Ureter (tissue), 1 donor: ENCODE data around the gene MKNK2. TPM values are rescaled to one million over a fixed set of nuclear protein-coding genes. Genes with fewer than 3 reads are reported as not detected.
"Not testable (repeated sequence)": the region's sequence is repeated elsewhere in the genome, so short reads cannot be mapped to it uniquely, and the experiment has no call there.

Experiments
- DNase-seq: peaks from one replicate; pipeline ENCODE4 v3.0.0-alpha.2; 2020; ENCODE audit warnings: low spot score
- total RNA-seq: library from RNA; stranded (reverse); gene quantifications from one replicate; pipeline ENCODE4 v1.2.4, GENCODE V29; 2023
- donor health status: DM: yes; HTN: yes; CAD: no.

The MKNK2 gene
- total RNA-seq, 1 donor from 2014 or later = 151 TPM

- DNase-seq = peak; percentile 43
Observed at GRCh38 chr19:2044709-2045500, 6.1 kb downstream of the MKNK2 start.

DNA sequence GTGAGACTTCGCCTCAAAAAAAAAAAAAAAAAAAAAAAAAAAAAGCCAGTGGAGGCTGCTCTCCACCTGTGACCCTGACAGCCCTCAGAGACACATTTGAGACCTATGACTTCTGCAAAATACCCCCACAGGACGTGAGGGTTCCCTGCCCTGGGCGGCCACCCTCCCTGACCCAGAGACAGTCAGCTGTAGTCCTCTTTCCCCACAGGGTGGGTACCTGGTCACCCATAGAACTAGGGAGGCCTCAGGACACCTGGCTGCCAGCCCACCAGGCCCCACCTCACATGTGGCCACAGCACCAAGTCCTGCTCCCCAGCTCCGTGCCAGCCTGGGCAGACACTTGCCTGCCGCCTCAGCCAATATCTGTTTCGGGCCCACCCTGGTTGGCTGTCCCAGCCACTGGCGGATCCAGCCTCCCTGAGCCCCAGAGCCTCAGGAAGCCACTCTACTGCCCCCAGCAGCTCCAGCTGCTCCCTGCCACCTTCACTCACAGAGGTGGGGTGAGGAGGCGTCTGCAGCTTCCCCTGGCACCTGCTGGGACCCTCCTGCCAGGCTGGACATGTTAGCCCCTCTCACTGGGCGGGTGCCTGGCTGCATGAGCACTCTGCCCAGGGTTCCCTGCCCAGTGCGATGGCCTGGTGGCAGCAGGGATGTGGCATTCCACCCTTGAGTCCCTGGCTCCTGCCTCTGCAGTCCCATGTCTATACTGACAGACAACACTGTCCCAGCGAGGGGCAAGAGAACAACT lies 6.9 kb downstream of the MKNK2 start:
- no peak for DNase-seq

DNA sequence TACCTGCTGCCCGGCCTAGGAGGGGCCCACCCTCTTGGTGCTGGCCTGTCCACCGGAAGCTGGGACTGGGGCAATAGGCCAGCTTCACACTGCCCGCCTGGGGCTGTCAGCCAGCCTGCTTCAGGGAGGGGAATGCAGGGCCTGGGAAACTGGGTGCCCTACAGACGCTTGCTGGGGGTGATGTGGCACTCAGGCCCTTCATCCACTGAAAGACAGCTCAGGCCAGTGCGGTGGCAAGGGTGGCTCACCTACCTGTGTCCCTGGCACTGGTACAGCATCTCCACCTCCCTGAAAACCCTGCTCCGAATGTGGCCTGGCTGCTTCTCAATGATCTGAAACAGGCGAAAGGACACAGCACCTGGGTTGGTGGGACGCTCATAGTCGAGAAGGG lies 7.8 kb downstream of the MKNK2 start:
- DNase-seq = peak; percentile 46

DNA sequence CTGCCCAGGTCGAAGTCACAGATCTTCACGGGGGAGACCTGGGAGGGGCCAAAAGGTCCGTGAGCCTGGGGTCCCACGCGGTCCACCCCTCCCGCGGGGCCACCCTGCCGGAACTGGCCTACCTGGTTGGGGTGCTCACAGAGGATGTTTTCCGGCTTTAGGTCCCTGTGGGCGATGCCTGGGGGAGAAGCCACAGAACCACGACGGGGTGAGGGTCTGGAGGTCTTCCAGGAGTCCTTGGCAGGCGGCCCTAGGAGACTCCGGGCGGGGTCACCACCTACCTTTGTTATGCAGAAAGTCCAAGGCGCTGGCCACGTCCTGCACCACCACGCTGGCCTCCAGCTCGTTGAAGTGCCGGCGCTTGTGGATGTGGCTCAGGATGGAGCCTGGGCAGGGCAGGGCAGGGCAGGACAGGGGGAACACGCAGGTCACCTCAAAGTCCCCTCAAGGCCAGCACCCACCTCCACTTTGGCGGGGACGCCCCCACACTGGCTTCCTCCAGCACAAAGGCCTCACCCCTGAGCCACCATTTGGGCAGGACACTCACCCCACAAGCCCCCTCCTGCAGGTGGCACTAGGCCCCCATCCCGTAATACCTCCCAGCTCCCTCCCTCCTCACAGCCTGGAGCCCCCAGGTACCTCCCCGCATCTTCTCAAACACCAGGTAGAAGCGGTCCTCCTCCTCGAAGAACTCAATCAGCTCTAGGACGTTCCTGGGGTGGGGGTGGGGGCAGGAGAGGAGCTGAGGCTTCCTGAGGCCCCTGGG lies 8.4 kb downstream of the MKNK2 start:
- DNase-seq = peak; percentile 65

DNA sequence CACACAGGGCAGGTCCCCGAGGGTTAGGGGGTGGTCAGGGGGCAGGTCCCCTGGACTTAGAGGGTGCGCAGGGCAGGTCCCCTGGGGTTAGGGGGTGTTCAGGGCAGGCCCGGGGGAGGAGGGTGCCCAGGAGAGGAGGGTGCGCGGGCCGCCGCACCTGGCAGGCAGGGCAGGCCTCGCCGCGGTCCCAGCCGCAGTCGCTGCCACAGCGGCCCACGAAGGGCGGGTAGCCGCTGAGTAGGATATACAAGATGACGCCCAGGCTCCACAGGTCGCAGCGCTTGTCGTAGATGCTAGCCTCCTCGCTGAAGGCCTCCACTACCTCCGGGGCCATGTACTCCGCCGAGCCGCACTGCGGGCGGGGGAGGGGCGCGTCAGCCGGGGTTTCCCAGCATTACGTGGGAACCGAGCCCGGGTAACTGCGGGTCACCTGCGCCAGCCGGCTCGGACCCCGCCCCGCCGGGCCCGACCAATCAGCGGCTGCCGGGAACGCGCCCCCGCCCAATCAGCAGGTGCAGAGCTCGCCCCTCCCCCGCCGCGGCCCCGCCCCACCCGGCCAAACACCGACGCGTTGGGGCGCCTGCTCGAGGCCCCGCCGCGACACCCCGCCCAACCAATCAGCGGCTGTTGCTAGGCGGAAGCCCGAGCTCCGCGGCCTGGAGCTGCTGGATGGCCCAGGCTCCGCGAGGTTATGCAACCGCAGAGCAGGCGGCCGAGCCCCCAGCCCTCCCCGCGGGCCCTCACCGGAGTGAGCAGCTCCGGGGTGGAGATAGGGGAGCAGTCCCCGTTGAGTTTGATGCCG lies 9.2 kb downstream of the MKNK2 start:
- peak; percentile 99 for DNase-seq

- DNase-seq = peak; percentile 57
Observed at GRCh38 chr19:2041433-2041682, 9.7 kb downstream of the MKNK2 start.

- no peak for DNase-seq
Observed at GRCh38 chr19:2040647-2041432, 10.2 kb downstream of the MKNK2 start.

DNA sequence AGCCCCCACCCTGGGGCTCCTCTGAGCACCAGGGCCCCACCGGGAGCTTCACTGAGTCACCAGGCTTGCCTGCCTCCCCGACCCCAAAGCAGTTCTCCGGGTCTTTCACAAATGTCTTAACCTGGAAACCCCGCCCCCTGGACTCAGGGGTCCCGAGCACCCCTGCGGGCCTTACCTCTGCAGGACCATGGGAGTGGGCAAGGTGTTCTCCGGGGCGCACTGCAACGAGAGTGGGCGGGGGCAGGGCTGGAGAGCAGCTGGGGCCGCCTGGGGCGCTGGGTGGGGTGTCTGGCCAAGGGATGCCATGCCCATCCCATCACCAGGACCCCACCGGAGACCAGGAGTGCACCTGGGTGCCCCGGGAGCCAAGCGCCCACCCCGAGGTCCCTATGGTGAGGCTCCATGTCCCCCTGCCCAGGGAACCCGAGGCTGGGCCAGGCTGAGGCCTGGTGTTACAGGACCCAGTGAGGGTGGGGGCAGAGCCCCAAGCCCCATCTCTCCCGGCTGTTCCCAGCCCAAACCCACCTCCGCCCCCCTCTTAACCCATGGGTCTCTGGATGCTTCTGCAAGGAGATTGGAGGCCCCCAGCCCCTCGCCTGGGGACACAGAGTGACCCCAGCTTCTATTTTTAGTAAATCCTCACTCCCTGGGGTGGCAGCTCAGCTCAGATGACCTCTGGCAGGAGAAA lies 10.9 kb downstream of the MKNK2 start:
- peak; percentile 51 for DNase-seq

DNA sequence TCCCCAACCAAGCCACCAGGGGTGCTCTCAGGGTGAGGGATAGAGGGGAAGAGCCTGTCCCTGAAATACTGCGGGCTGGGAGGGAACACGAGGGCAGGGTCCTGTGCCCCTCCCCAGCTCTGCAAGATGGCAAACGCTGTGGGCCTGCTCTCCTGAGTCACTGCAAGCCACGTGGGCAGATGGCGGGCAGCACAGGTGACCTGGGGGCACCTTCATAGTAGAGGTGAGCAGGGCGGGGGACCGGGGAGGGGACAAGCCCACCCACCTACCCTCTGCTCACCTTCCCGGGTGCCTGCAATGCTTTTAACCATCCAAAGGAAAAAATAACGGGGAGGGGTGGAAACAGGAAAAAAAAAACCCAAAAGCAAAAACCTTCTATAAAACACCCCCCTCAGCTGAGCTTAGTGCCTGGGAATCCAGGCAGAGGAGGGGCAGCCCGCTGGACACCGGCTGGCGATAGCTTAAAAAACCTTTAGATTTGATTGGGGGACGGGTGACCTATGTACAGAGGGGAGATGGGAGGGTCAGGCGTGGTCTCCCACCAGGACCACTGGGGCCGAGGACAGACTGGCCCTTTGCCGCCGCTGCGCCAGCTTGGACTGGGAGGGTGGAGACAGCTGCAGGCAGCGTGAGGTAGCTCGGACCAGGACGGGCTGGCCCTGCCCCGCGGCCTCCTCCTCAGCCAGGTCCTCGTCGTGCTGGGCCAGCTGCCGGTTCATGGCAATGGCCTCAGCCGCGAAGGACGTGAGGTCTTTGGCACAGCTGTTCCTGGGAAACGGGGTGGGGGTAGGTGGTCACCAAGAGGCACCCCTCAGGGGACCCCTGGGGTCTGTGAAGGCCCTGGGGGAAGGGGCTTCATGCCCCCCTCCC lies 11.7 kb downstream of the MKNK2 start:
- no peak for DNase-seq

DNA sequence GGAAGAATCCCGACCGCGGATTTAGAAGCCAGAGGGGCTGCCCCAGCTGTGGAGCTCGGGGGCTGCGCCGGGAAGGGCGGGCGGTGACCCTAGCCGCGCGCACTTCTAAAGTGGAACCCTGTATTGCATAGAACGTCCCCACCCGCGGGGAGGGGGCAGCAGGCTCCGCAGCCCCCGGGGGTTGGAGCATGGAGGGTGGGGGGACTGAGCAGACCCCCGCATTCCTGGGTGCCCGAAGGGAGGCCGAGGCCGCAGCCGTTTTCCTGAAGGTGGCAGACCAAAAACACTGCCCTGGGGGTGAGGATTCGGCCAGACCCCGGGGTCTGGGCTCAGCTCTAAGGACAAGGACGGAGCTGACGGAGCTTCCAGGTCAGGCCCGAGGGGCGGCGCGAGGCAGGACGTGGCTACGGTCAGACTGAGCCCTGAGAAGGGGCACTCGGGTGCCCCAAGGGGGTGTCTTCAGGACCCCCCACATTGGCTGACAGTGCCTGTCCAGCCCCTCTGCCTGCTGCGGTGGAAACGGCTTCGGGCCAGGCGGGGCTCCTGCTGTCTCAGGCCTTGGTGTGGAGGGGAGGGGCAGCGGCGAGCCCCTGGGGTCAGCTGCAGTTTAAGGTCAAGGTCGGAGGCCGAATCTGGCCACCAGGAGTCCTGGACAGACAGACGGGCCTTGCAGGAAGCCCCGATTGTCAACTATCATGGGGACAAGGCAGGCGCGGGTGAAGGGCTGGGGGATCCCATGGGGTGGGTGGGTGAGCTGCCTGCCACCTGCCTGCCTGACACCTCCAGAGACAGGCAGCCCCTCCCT lies 12.6 kb downstream of the MKNK2 start:
- peak; percentile 48 for DNase-seq

DNA sequence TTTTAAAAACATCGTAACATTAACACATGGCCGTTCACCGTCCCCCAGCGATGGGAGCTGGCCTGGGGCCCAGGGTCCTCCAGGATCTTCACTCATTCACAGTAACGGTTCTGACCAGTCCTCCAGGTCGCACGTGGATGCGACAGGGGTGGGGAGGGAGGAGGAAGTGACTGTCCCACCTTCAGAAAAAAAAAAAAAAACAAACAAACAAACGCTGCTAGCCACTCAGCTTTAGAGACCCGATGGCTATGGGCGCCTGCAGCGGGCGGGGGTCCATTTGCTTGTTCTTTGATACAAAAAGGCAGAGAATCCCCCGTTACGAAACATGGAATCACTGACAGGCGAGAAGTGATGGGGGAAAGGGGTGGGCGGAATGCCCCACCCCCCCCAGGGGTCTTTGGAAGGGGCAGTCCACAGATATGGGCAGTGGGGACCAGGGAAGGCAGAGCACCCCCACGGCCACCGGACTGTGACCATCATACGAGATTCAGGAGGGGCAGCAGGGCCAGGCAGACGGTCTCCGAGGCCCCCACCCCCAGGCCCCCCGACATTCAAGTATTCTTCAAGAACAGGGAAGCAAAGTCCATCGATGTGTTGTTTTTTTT lies 13.3 kb downstream of the MKNK2 start:
- DNase-seq = no peak

GRCh38 chr19:2036424-2036823 lies 14.6 kb downstream of the MKNK2 start:
- no peak for DNase-seq

DNA sequence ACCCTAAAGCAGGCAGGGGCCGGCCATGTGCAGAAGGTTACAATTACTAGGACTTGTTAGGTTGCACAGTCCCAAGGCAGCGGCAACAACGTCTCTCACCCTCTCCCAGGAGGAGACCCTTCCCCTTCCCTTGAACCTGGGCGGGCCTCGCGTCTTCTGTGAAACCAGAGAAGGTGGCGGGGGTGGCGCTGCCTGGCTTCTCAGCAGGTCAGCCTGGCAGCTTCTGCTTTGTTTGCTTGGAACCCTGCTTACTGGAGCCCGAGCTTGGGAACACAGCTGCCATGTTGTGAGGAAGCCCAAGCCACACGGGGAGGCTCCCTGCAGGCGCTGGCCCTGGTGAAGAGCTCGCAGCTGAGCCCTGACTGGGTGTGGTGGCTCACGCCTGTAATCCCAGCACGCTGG lies 15.5 kb downstream of the MKNK2 start:
- no peak for DNase-seq

DNA sequence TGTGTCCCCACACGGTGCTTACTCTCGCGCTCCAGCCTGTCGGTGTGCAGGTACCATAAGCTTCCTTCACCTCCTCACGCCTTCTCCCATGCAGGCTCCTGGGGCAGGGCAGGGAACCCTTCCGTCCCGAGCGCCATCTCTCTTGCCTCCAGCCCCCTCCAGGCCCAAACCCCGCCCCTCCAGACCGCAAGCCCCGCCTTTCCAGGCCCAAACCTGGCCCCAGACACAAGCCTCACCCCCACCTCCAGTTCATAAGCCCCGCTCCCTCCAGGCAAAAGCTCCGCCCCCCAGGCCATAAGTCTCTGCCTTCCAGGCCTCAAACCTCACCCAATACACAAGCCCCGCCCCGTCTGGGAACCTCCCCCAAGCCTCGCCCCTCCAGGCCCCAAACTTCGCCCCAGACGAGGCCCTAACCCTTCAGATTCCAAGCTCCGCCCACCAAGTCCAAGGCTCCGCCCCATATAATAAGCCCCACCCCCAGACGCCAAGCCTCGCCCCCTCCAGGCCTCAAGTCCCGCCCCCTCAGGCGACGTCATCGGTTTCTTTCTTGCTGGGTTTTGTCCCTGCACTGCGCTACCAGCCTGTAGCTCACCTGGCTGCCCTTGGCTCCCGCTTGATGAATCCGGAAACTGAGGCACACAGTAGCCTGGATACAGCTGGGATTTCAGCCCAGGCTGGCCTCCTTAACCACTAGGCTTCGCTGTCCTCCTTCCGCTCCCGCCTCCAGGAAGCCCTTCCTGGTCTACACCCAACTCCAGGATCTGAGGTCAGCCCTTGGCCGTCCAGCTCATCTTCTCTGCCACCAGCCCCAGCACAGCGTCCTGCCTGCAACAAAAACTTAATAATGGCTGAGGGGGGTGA lies 16.1 kb downstream of the MKNK2 start:
- peak; percentile 74 for DNase-seq

DNA sequence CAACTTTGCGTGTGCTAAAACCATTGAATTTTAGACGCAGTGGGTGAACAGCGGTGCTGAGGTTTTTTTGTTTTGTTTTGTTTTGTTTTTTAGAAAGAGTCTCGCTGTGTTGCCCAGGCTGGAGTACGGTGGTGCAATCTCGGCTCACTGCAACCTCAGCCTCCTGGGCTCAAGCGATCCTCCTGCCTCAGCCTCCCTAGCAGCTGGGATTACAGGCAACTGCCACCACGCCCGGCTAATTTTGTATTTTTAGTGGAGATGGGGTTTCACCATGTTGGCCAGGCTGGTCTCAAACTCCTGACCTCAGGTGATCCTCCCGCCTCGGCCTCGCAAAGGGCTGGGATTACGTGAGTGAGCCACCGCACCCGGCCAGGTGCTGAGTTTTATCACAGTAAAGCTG lies 16.8 kb downstream of the MKNK2 start:
- not testable (repeated sequence) for DNase-seq

- no peak for DNase-seq
Observed at GRCh38 chr19:2033825-2034159, 17.3 kb downstream of the MKNK2 start.

DNA sequence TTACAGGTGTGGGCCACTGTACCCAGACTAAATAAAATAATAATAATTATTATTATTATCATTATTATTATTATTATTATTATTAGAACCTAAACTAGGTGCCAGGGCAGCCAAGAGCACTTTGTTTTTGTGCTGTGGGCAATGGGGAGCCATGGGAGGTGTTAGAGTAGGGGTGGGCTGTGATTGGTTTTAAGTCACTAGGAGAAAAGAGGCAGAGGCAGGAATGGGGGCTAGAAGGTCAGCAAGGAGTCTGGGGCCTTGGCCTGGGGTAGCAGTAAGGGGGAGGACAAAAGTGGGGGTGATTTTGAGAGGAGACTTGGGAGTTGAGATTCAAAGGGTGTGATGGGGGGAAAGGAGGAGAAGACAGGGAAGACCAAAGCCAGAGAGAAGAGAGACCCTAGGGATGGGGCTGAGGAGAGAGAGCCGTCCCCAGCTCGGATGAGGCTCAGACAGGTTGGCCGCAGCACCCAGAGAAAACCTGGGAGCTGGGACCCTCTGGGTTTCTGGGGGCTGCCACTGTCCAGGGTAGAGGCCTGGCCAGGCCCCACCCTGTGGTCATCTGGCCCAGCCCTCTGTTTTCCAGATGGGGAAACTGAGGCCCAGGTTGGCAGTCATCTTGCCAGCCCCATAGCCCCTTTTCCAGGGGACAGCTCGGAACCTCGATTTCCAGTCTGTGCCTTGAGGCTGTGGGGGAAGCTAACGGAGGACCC lies 17.8 kb downstream of the MKNK2 start:
- no peak for DNase-seq
